HL-60 (cell line): ENCODE data around the gene RBMS3.

Source experiments
- DNase-seq, 2 experiments: peaks; one replicate each; pipeline ENCODE4 v3.0.0-alpha.2; 2010 to 2020; ENCODE audit warnings: low read depth in 1 of 2, low spot score in 1 of 2
- H3K27ac ChIP-seq: fragments of 250-450 bp; sonication (Bioruptor Pico); replicated peaks from 2 replicates; pipeline ENCODE4 v1.5.1; 2020; ENCODE audit warnings: mild to moderate bottlenecking, moderate library complexity
- H3K27me3 ChIP-seq: fragments of 250-450 bp; sonication (Bioruptor Pico); 2 replicates; pipeline ENCODE4 v1.5.1; 2021; ENCODE audit warnings: mild to moderate bottlenecking, moderate library complexity; ENCODE audit not compliant: insufficient read depth, poor library complexity, severe bottlenecking
- H3K4me3 ChIP-seq: replicated peaks from 2 replicates; pipeline ENCODE4 v1.5.1; 2011; ENCODE audit warnings: mild to moderate bottlenecking, control low read depth, low read length; ENCODE audit not compliant: insufficient read depth
- CTCF ChIP-seq: IDR thresholded peaks from one replicate; pipeline ENCODE4 v1.5.1; 2011; ENCODE audit warnings: low read length, control low read depth, inconsistent platforms; ENCODE audit not compliant: insufficient read depth
- GABPA ChIP-seq: IDR thresholded peaks from 2 replicates; pipeline ENCODE4 v1.6.1; 2012; ENCODE audit warnings: low read depth
- POLR2AphosphoS5 ChIP-seq: IDR thresholded peaks from 2 replicates; pipeline ENCODE4 v1.6.1; 2012; ENCODE audit warnings: low read depth
- REST ChIP-seq: IDR thresholded peaks from 2 replicates; pipeline ENCODE4 v1.6.1; 2012; ENCODE audit warnings: low read depth; ENCODE audit not compliant: insufficient replicate concordance
- SPI1 ChIP-seq: IDR thresholded peaks from 2 replicates; pipeline ENCODE4 v1.6.1; 2012; ENCODE audit warnings: low read depth, mild to moderate bottlenecking, borderline replicate concordance

RBMS3 gene

GRCh38 chr3:29544701-29545363 lies 264.0 kb downstream of the RBMS3 start:
- TF ChIP-seq POLR2AphosphoS5 (no peak), SPI1 (no peak), GABPA (no peak), REST (no peak), CTCF (no peak)
- Histone ChIP-seq H3K4me3 (no peak overlapping the region), H3K27ac (no peak overlapping the region), H3K27me3 (no peaks in the 10 kb centered on the region)
- DNase-seq: no peak

- no peak overlapping the region for H3K4me3 ChIP-seq
- TF ChIP-seq GABPA: no peak
- no peak for TF ChIP-seq CTCF
- TF ChIP-seq POLR2AphosphoS5: no peak
- no peak for TF ChIP-seq REST
- no peak for TF ChIP-seq SPI1
Measured at GRCh38 chr3:29545615-29546014, 264.7 kb downstream of the RBMS3 start.

GRCh38 chr3:29552051-29552450 lies 271.2 kb downstream of the RBMS3 start:
- H3K4me3 ChIP-seq: no peak overlapping the region
- H3K27ac ChIP-seq: no peak overlapping the region
- DNase-seq: no peak
- no peak for TF ChIP-seq SPI1
- TF ChIP-seq CTCF: no peak
- TF ChIP-seq REST: no peak
- TF ChIP-seq GABPA: no peak
- no peak for TF ChIP-seq POLR2AphosphoS5
- H3K27me3 ChIP-seq: no peaks in the 10 kb centered on the region

More at GRCh38 chr3:29545615-29546014, 264.7 kb downstream of the RBMS3 start:
- no peak for DNase-seq
- Histone ChIP-seq H3K27me3 (no peaks in the 10 kb centered on the region), H3K27ac (no peak overlapping the region)
